ENCODE results near the gene MTCH2. TPM values are rescaled to one million over a fixed set of nuclear protein-coding genes. Genes with fewer than 3 reads are reported as not detected.

MTCH2 gene
- total RNA-seq, 2 experiments from 2014 or later, result 94.8 to 138 TPM

GRCh38 chr11:47606731-47607130 is 35.6 kb downstream of the MTCH2 start:
- Mint-ChIP-seq H3K36me3 (ENCODE audit: low read depth) (no peaks in the 10 kb centered on the region), H3K27me3 (no peaks in the 10 kb centered on the region), H3K4me3 (no peak overlapping the region), H3K27ac (no peak overlapping the region), H3K9me3 (ENCODE audit: low read depth) (no peaks in the 10 kb centered on the region), H3K4me1 (no peaks in the 10 kb centered on the region)
- CTCF ChIA-PET, result interaction anchor here (1.1 to 1.5 kb wide), 3 partner anchors 10 to 51 kb away, joined by 3 to 4 read pairs (median 3); no protein-coding TSS in a partner anchor
- no peak for DNase-seq
- POLR2A ChIA-PET, result no interaction called here
- intact Hi-C loops (cut with DNase I, micrococcal nuclease), result no loop called here
- no peak for ATAC-seq

- intact Hi-C loops (cut with DNase I, micrococcal nuclease), result no loop called here
- Mint-ChIP-seq H3K36me3 (ENCODE audit: low read depth) (no peaks in the 10 kb centered on the region), H3K9me3 (ENCODE audit: low read depth) (no peaks in the 10 kb centered on the region), H3K4me3 (no peak overlapping the region), H3K27me3 (no peaks in the 10 kb centered on the region), H3K4me1 (no peaks in the 10 kb centered on the region), H3K27ac (no peak overlapping the region)
- ChIA-PET POLR2A (no interaction called here), CTCF (interaction anchor here (1.3 to 1.5 kb wide), 2 partner anchors 10 kb away, joined by 3 to 4 read pairs; no protein-coding TSS in a partner anchor)
- ATAC-seq, result no peak
- DNase-seq, result no peak
These were observed 36.4 kb downstream of the MTCH2 start for GRCh38 chr11:47605921-47606320.

GRCh38 chr11:47603295-47603694 is 39.1 kb downstream of the MTCH2 start:
- intact Hi-C loops (cut with DNase I, micrococcal nuclease), result no loop called here

GRCh38 chr11:47599902-47600301 is 42.5 kb downstream of the MTCH2 start:
- no peak overlapping the region for H3K27ac Mint-ChIP-seq
- H3K9me3 Mint-ChIP-seq (ENCODE audit: low read depth), result no peaks in the 10 kb centered on the region
- H3K4me1 Mint-ChIP-seq, result no peaks in the 10 kb centered on the region
- ATAC-seq (no peak), DNase-seq (no peak)
- no peak overlapping the region for H3K4me3 Mint-ChIP-seq
- no peaks in the 10 kb centered on the region for H3K36me3 Mint-ChIP-seq (ENCODE audit: low read depth)
- CTCF ChIA-PET, result no interaction called here
- intact Hi-C loops (cut with DNase I, micrococcal nuclease), result no loop called here
- POLR2A ChIA-PET, result no interaction called here
- peaks cover 6% of the 10 kb centered on the region for H3K27me3 Mint-ChIP-seq

More at GRCh38 chr11:47603295-47603694, 39.1 kb downstream of the MTCH2 start:
- ChIA-PET CTCF (no interaction called here), POLR2A (no interaction called here)
- H3K9me3 Mint-ChIP-seq (ENCODE audit: low read depth), result no peaks in the 10 kb centered on the region
- H3K4me1 Mint-ChIP-seq, result no peaks in the 10 kb centered on the region
- no peaks in the 10 kb centered on the region for H3K36me3 Mint-ChIP-seq (ENCODE audit: low read depth)
- no peaks in the 10 kb centered on the region for H3K27me3 Mint-ChIP-seq
- no peak overlapping the region for H3K27ac Mint-ChIP-seq
- ATAC-seq, result no peak
- no peak for DNase-seq
- H3K4me3 Mint-ChIP-seq, result no peak overlapping the region

GRCh38 chr11:47595967-47596366 is 46.4 kb downstream of the MTCH2 start:
- DNase-seq, result no peak
- H3K27me3 Mint-ChIP-seq, result peaks cover 29% of the 10 kb centered on the region
- no peaks in the 10 kb centered on the region for H3K36me3 Mint-ChIP-seq (ENCODE audit: low read depth)
- H3K27ac Mint-ChIP-seq, result no peak overlapping the region
- H3K4me3 Mint-ChIP-seq, result no peak overlapping the region
- ChIA-PET CTCF (interaction anchor here (0.8 to 1.3 kb wide), 2 partner anchors 10 to 38 kb away, joined by 3 read pairs; no protein-coding TSS in a partner anchor), POLR2A (interaction anchor here (0.7 kb wide), 1 partner anchor 41 kb away, joined by 3 read pairs; no protein-coding TSS in a partner anchor)
- peaks cover 4% of the 10 kb centered on the region for H3K4me1 Mint-ChIP-seq
- ATAC-seq, result no peak
- intact Hi-C loops (cut with DNase I, micrococcal nuclease), result no loop called here
- no peaks in the 10 kb centered on the region for H3K9me3 Mint-ChIP-seq (ENCODE audit: low read depth)

GRCh38 chr11:47595029-47595428 is 47.3 kb downstream of the MTCH2 start:
- ChIA-PET POLR2A (interaction anchor here (0.6 kb wide), 2 partner anchors 21 to 295 kb away, joined by 4 to 6 read pairs; no protein-coding TSS in a partner anchor), CTCF (interaction anchor here (1.1 to 1.3 kb wide), 2 partner anchors 11 to 13 kb away, joined by 3 to 4 read pairs; no protein-coding TSS in a partner anchor)
- H3K4me3 Mint-ChIP-seq, result no peak overlapping the region
- no peaks in the 10 kb centered on the region for H3K9me3 Mint-ChIP-seq (ENCODE audit: low read depth)
- H3K36me3 Mint-ChIP-seq (ENCODE audit: low read depth), result no peaks in the 10 kb centered on the region
- ATAC-seq (no peak), DNase-seq (no peak)
- no peak overlapping the region for H3K27ac Mint-ChIP-seq
- intact Hi-C loops (cut with DNase I, micrococcal nuclease), result no loop called here
- peaks cover 29% of the 10 kb centered on the region for H3K27me3 Mint-ChIP-seq
- peaks cover 4% of the 10 kb centered on the region for H3K4me1 Mint-ChIP-seq

GRCh38 chr11:47593934-47594855 is 48.2 kb downstream of the MTCH2 start, which contains the start of gene C1QTNF4:
TSS of gene C1QTNF4 (minus strand) at chr11:47594411. CDS start at chr11:47590810, 3,601 bp downstream.
- no peaks in the 10 kb centered on the region for H3K9me3 Mint-ChIP-seq (ENCODE audit: low read depth)
- ChIA-PET POLR2A (interaction anchor here (0.6 to 0.7 kb wide), 2 partner anchors 294 to 361 kb away, joined by 3 to 6 read pairs; no protein-coding TSS in a partner anchor), CTCF (interaction anchor here (1.1 to 1.4 kb wide), 2 partner anchors 14 to 221 kb away, joined by 3 to 4 read pairs; no protein-coding TSS in a partner anchor)
- DNase-seq (no peak), ATAC-seq (no peak)
- peaks cover 29% of the 10 kb centered on the region for H3K27me3 Mint-ChIP-seq
- intact Hi-C loops (cut with DNase I, micrococcal nuclease), result no loop called here
- H3K4me1 Mint-ChIP-seq, result peaks cover 4% of the 10 kb centered on the region
- H3K27ac Mint-ChIP-seq, result no peak within 1 kb of the TSS
- no peak within 1 kb of the TSS for H3K4me3 Mint-ChIP-seq
- no peaks in the 10 kb centered on the region for H3K36me3 Mint-ChIP-seq (ENCODE audit: low read depth)

- no peak overlapping the region for H3K27ac Mint-ChIP-seq
- H3K36me3 Mint-ChIP-seq (ENCODE audit: low read depth), result no peaks in the 10 kb centered on the region
- intact Hi-C loops (cut with DNase I, micrococcal nuclease), result no loop called here
- H3K9me3 Mint-ChIP-seq (ENCODE audit: low read depth), result no peaks in the 10 kb centered on the region
- ATAC-seq (no peak), DNase-seq (no peak)
- ChIA-PET POLR2A (interaction anchor here (0.7 to 1.3 kb wide), 2 partner anchors 15 to 360 kb away, joined by 3 read pairs; no protein-coding TSS in a partner anchor), CTCF (interaction anchor here (0.8 to 1.4 kb wide), 3 partner anchors 77 to 220 kb away, joined by 3 read pairs; no protein-coding TSS in a partner anchor)
- H3K4me1 Mint-ChIP-seq, result peaks cover 4% of the 10 kb centered on the region
- H3K27me3 Mint-ChIP-seq, result peaks cover 29% of the 10 kb centered on the region
- no peak overlapping the region for H3K4me3 Mint-ChIP-seq
These were observed 48.8 kb downstream of the MTCH2 start for GRCh38 chr11:47593492-47593933.

GRCh38 chr11:47592970-47593369 is 49.4 kb downstream of the MTCH2 start:
- ChIA-PET CTCF (interaction anchor here (0.8 to 1.4 kb wide), 3 partner anchors 77 to 219 kb away, joined by 3 read pairs; no protein-coding TSS in a partner anchor), POLR2A (interaction anchor here (1.3 kb wide), 1 partner anchor 15 kb away, joined by 3 read pairs; no protein-coding TSS in a partner anchor)

GRCh38 chr11:47592251-47592650 is 50.1 kb downstream of the MTCH2 start:
- Mint-ChIP-seq H3K27me3 (peaks cover 29% of the 10 kb centered on the region), H3K36me3 (ENCODE audit: low read depth) (no peaks in the 10 kb centered on the region), H3K27ac (no peak overlapping the region), H3K9me3 (ENCODE audit: low read depth) (no peaks in the 10 kb centered on the region), H3K4me3 (no peak overlapping the region), H3K4me1 (peaks cover 4% of the 10 kb centered on the region)
- ChIA-PET POLR2A (interaction anchor here (1.3 kb wide), 1 partner anchor 14 kb away, joined by 3 read pairs; no protein-coding TSS in a partner anchor), CTCF (interaction anchor here (0.9 to 1.0 kb wide), 2 partner anchors 49 to 76 kb away, joined by 3 read pairs; no protein-coding TSS in a partner anchor)
- ATAC-seq (no peak), DNase-seq (no peak)
- intact Hi-C loops (cut with DNase I, micrococcal nuclease), result no loop called here

More at GRCh38 chr11:47592970-47593369, 49.4 kb downstream of the MTCH2 start:
- no peaks in the 10 kb centered on the region for H3K36me3 Mint-ChIP-seq (ENCODE audit: low read depth)
- H3K27me3 Mint-ChIP-seq, result peaks cover 29% of the 10 kb centered on the region
- no peak overlapping the region for H3K4me3 Mint-ChIP-seq
- H3K27ac Mint-ChIP-seq, result no peak overlapping the region
- ATAC-seq (no peak), DNase-seq (no peak)
- no peaks in the 10 kb centered on the region for H3K9me3 Mint-ChIP-seq (ENCODE audit: low read depth)
- intact Hi-C loops (cut with DNase I, micrococcal nuclease), result no loop called here
- peaks cover 4% of the 10 kb centered on the region for H3K4me1 Mint-ChIP-seq

GRCh38 chr11:47591764-47592163 is 50.6 kb downstream of the MTCH2 start:
- intact Hi-C loops (cut with DNase I, micrococcal nuclease), result no loop called here
- no peaks in the 10 kb centered on the region for H3K9me3 Mint-ChIP-seq (ENCODE audit: low read depth)
- ATAC-seq (peak; percentile 33), DNase-seq (no peak)
- peaks cover 4% of the 10 kb centered on the region for H3K4me1 Mint-ChIP-seq
- POLR2A ChIA-PET, result no interaction called here
- H3K36me3 Mint-ChIP-seq (ENCODE audit: low read depth), result no peaks in the 10 kb centered on the region
- H3K4me3 Mint-ChIP-seq, result no peak overlapping the region
- H3K27me3 Mint-ChIP-seq, result peaks cover 29% of the 10 kb centered on the region
- CTCF ChIA-PET, result interaction anchor here (1.0 kb wide), 1 partner anchor 49 kb away, joined by 3 read pairs; no protein-coding TSS in a partner anchor
- H3K27ac Mint-ChIP-seq, result no peak overlapping the region

Data from activated CD4-positive, alpha-beta T cell treated with anti-CD3 and anti-CD28 coated beads for 36 hours (primary cell).